Fibroblast of villous mesenchyme (primary cell): Measurements from ENCODE around the gene KRTAP10-6. TPM values are rescaled to one million over a fixed set of nuclear protein-coding genes. Genes with fewer than 3 reads are reported as not detected.
"Not testable (repeated sequence)": the region's sequence is repeated elsewhere in the genome, so short reads cannot be mapped to it uniquely, and the experiment has no call there.

Experiments
- DNase-seq: peaks from one replicate; pipeline ENCODE4 v3.0.0-alpha.2; 2010; ENCODE audit warnings: low read depth
- H3K4me3 ChIP-seq: 2 replicates; pipeline ENCODE4 v1.5.1; 2011; ENCODE audit warnings: low read depth, mild to moderate bottlenecking, low read length
- total RNA-seq: library from RNA; depleted of rRNA; stranded (reverse); fragments of >200 nt; gene quantifications from 2 replicates; pipeline ENCODE4 v1.2.3, GENCODE V29; 2012
- TF ChIP-seq, protein P1 (sequence below): IDR thresholded peaks from 2 replicates; pipeline ENCODE4 v1.5.1; 2012; ENCODE audit warnings: low read depth, mild to moderate bottlenecking, low read length; ENCODE audit not compliant: insufficient read depth

The KRTAP10-6 gene
- total RNA-seq, 1 donor: not detected

DNA sequence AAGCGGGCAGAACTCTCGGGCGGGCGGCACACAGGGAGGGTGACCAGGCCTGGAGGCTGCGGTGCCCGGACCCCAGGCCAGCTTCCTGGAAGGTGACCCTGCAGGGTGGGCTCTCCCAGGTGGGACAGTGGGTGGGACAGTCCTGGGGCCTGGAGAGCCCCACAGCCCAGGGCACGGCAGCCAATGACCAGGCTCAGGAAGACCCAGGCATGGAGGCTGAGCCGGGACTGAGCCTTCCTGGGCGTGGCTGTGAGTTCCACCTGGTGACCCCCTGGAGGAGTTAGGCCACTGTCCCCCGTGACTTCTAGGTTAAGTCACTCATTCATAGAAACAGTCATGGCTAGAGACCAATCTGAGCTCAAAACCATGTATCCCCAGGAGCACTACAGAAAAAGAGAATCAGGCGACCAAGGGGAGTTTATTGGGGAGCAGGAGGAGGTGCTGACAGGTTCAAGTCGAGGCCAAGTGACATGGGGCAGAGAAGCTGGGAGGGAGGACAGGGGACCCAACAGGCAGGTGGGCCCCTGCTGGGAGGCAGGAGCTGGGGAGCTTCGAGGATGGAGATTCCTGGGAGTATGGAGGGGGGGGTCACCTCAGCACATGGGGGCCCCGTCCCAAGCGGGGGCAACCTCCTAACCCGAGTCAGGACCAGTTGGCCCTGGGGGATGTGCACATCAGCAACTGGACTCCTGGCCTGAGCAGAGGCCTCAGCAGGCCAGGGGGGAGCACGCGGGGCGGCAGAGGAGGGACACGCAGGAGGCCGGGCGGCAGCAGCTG, 13.1 kb downstream of the KRTAP10-6 start:
- H3K4me3 ChIP-seq: no peak overlapping the region
- TF ChIP-seq, protein P1, sequence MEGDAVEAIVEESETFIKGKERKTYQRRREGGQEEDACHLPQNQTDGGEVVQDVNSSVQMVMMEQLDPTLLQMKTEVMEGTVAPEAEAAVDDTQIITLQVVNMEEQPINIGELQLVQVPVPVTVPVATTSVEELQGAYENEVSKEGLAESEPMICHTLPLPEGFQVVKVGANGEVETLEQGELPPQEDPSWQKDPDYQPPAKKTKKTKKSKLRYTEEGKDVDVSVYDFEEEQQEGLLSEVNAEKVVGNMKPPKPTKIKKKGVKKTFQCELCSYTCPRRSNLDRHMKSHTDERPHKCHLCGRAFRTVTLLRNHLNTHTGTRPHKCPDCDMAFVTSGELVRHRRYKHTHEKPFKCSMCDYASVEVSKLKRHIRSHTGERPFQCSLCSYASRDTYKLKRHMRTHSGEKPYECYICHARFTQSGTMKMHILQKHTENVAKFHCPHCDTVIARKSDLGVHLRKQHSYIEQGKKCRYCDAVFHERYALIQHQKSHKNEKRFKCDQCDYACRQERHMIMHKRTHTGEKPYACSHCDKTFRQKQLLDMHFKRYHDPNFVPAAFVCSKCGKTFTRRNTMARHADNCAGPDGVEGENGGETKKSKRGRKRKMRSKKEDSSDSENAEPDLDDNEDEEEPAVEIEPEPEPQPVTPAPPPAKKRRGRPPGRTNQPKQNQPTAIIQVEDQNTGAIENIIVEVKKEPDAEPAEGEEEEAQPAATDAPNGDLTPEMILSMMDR: no peak
- no peak for DNase-seq

DNA sequence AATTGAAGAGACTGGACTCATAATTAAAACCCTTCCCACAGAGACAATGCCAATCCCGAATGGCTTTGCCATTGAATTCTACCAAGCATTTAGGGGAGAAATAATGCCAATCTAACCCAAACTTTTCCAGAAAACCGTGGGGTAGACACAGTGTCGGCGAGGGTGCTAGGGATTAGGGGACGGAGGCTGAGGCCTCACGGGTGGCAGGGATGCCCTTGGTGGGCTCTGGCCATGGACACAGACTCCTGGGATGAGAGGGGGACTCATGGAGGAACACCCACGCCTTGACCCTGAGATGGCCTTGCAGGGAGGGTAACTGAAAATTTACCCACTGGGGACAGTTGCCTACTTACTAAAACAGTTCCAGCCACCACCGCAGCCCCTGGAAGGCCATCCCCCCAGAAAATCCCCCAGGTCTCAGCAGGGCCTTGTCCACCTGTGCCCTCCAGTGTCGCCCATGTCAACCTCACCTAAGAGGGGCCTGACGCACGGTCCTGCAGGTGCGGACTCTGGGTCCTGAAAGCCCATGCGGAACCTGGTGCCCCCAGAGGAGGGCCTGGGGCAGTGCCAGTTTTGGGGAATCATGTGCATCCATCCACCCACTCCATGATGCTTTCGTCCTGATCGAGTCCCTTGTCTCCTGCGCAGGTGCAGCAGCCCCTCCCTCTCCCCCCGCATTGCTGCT, 13.8 kb downstream of the KRTAP10-6 start:
- TF ChIP-seq, protein P1: no peak
- no peak overlapping the region for H3K4me3 ChIP-seq
- DNase-seq: no peak

DNA sequence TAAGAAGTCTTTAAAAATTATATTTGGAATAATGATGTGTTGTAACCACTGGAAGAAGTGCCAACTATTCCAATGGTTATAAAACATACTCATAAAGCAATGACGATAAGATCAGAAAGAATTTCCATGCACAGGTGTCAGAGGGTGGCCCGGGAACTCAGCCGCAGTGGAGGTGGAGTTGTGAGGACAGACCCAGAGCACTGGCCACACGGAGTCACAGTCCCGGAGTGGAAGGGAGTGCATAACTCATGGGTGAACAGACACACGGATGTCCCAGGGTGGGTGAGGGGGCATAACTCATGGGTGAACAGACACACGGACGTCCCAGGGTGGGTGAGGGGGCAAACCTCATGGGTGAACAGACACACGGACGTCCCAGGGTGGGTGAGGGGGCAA, 16.3 kb downstream of the KRTAP10-6 start:
- DNase-seq: no peak
- no peak overlapping the region for H3K4me3 ChIP-seq
- TF ChIP-seq, protein P1: no peak

DNA sequence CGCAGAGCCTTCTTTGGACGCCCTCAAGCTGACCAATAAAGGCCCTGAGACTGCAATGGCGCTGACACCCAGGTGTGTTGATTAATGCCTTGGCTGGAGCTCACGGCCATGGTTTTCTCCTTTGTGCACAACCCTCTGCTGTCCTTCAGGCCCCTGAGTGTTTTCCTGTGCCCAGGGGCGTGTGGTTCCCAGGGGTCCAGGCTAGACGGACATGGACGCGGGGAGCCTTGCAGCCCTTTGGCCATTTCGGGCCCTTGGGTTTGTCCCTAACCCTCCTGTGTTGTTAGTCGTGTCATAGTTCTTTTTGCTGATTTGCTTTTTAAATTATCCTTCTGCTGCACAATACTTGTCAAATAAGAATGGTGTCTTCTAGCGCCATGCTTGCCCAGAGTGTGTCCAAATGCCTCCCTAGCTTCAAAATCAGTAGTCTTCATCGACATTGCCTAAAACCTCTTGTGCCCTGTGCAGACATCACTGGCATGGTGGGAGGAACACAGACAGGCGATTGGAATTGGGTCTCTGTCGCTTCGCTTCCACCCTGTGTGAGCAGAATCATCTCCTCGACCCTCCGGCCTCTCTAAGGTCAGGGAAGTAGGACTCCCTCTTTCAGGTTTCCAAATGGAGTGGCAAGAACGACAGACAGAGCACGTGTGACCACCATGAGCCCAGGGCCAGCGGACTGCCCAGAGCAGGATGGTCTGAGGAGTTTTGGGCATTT, 16.8 kb downstream of the KRTAP10-6 start:
- DNase-seq: no peak

DNA sequence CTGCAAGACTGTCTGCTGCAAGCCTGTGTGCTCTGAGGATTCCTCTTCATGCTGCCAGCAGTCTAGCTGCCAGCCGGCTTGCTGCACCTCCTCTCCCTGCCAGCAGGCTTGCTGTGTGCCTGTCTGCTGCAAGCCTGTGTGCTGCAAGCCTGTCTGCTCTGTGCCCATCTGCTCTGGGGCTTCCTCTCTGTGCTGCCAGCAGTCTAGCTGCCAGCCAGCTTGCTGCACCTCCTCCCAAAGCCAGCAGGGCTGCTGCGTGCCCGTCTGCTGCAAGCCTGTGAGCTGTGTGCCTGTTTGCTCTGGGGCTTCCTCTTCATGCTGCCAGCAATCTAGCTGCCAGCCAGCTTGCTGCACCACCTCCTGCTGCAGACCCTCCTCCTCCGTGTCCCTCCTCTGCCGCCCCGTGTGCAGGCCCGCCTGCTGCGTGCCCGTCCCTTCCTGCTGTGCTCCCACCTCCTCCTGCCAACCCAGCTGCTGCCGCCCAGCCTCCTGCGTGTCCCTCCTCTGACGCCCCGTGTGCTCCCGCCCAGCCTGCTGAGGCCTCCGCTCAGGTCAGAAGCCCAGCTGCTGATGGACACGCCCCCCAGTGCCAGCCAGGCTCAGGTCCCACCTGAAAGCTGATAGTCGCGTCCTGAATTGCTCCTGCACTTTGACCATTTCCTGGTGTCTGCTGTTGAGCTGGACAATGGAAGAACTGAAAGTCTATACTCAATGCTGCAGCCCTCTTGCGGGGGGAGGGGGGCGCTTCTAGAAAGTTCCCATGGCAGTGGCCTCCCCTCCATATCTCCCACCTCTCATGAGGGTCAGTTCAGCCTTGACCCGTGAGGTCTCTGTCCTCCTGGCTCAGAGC, 17.6 kb downstream of the KRTAP10-6 start:
- no peak overlapping the region for H3K4me3 ChIP-seq
- no peak for DNase-seq
- TF ChIP-seq, protein P1: no peak

More for the DNA sequence above, 16.8 kb downstream of the KRTAP10-6 start:
- TF ChIP-seq, protein P1: no peak
- H3K4me3 ChIP-seq: no peak overlapping the region

DNA sequence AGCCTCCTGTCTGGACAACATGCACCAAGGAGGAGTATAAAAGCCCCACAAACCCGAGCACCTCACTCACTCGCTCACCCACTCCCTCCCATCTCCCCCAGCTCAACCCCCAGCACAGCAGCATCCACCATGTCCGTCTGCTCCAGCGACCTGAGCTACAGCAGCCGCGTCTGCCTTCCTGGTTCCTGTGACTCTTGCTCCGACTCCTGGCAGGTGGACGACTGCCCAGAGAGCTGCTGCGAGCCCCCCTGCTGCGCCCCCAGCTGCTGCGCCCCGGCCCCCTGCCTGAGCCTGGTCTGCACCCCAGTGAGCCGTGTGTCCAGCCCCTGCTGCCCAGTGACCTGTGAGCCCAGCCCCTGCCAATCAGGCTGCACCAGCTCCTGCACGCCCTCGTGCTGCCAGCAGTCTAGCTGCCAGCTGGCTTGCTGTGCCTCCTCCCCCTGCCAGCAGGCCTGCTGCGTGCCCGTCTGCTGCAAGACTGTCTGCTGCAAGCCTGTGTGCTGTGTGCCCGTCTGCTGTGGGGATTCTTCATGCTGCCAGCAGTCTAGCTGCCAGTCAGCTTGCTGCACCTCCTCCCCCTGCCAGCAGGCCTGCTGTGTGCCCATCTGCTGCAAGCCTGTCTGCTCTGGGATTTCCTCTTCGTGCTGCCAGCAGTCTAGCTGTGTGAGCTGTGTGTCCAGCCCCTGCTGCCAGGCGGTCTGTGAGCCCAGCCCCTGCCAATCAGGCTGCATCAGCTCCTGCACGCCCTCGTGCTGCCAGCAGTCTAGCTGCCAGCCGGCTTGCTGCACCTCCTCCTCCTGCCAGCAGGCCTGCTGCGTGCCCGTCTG, 18.5 kb downstream of the KRTAP10-6 start, which contains the start of gene KRTAP10-4:
TSS of gene KRTAP10-4 (plus strand) at position 100 of the 827 bp plus-strand sequence. CDS start at position 130, 30 bp downstream.
- not testable (repeated sequence) for DNase-seq, H3K4me3 ChIP-seq
